GM12874 (cell line): Measurements from ENCODE around the gene EXD3.

Experiments
- CTCF ChIP-seq: IDR thresholded peaks from 2 replicates; pipeline ENCODE4 v1.5.1; 2011; ENCODE audit warnings: low read depth, mild to moderate bottlenecking, control low read depth, low read length, moderate library complexity; ENCODE audit not compliant: insufficient read depth

EXD3 gene

GRCh38 chr9:137460363-137461315 is 37.7 kb upstream of the EXD3 start:
- no peak for TF ChIP-seq CTCF

GRCh38 chr9:137459601-137460362 is 36.8 kb upstream of the EXD3 start:
- no peak for TF ChIP-seq CTCF

GRCh38 chr9:137459152-137459600 is 36.2 kb upstream of the EXD3 start, which contains the start of gene NSMF:
TSS of gene NSMF (minus strand) at chr9:137459334. CDS start at chr9:137459102, 232 bp downstream.
- no peak for TF ChIP-seq CTCF

- TF ChIP-seq CTCF, result no peak
These were observed 35.5 kb upstream of the EXD3 start for GRCh38 chr9:137458194-137459151.

- no peak for TF ChIP-seq CTCF
These were observed 34.6 kb upstream of the EXD3 start for GRCh38 chr9:137457406-137458193.

GRCh38 chr9:137456864-137457405 is 34.0 kb upstream of the EXD3 start:
- TF ChIP-seq CTCF, result no peak
